ENCODE data around the gene A2M. TPM values are rescaled to one million over a fixed set of nuclear protein-coding genes. Genes with fewer than 3 reads are reported as not detected.
A peak's percentile ranks its signal among the peaks of the same experiment; 100 is the strongest.

A2M gene
- total RNA-seq, 1 donor from 2014 or later = not detected

DNA sequence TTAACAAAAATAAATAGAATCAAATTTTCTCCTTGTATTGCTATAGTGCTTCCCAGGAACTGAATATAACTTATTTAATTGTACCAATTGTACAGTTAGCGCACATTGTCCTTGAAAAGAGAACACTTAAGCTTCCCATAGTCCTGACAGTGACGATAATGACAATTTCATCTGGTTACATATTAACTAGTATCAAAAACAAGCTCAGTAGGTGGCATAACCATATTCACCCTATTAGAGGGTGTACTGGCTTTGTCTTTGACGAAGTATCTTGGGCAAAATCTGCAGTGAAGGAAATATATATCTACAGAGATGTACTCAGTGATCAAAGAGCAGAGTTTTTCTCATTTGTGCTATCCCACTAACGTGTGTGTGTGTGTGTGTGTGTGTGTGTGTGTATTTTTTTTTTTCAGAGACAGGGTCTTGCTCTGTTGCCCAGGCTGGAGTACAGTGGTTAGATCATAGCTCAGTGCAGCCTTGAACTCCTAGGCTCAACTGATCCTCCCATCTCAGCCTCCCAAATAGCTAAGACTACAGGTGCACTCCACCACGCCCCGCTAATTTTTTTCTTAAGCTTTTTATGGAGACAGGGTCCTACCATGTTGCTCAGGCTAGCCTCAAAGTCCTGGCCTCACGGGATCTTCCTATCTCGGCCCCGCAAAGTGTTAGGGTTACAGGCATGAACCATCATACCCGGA, 4.9 kb upstream of the A2M start:
- Mint-ChIP-seq H3K27me3 (peaks cover 1% of the 10 kb centered on the region), H3K4me1 (peaks cover 15% of the 10 kb centered on the region), H3K9me3 (no peaks in the 10 kb centered on the region), H3K4me3 (no peak overlapping the region), H3K27ac (no peak overlapping the region), H3K36me3 (ENCODE audit: low read depth) (no peaks in the 10 kb centered on the region)
- ATAC-seq (ENCODE audit: low read depth) = no peak
- ChIA-PET POLR2A (no interaction called here), CTCF (no interaction called here)
- intact Hi-C loops (cut with micrococcal nuclease) = no loop called here
- TF ChIP-seq, protein P1, sequence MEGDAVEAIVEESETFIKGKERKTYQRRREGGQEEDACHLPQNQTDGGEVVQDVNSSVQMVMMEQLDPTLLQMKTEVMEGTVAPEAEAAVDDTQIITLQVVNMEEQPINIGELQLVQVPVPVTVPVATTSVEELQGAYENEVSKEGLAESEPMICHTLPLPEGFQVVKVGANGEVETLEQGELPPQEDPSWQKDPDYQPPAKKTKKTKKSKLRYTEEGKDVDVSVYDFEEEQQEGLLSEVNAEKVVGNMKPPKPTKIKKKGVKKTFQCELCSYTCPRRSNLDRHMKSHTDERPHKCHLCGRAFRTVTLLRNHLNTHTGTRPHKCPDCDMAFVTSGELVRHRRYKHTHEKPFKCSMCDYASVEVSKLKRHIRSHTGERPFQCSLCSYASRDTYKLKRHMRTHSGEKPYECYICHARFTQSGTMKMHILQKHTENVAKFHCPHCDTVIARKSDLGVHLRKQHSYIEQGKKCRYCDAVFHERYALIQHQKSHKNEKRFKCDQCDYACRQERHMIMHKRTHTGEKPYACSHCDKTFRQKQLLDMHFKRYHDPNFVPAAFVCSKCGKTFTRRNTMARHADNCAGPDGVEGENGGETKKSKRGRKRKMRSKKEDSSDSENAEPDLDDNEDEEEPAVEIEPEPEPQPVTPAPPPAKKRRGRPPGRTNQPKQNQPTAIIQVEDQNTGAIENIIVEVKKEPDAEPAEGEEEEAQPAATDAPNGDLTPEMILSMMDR (IDR thresholded peaks at IDR 0.05) = no peak
- no peak for DNase-seq

DNA sequence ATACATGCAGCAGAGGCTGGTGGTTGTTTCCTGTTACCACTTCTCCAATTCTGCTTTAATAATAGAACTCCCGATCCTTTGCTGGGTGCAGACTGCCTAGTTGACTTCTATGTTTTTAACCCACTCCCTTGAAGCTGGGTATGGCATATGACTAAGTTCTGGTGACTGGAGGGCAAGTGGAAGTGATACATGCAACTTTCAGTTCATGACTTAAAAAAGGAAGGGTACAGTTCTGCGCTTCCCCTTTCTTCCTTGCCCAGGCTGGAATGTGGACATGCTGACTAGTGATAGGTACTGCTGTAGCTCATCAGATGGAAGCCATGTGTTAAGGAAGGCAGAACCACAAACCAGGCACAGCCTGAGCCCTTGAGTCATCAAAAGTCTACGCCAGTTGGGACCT, 2.4 kb upstream of the A2M start:
- POLR2A ChIA-PET = no interaction called here
- peaks cover 15% of the 10 kb centered on the region for H3K4me1 Mint-ChIP-seq
- ATAC-seq (ENCODE audit: low read depth) (peak; percentile 74), DNase-seq (no peak)
- H3K4me3 Mint-ChIP-seq = no peak overlapping the region
- no peaks in the 10 kb centered on the region for H3K36me3 Mint-ChIP-seq (ENCODE audit: low read depth)
- peaks cover 1% of the 10 kb centered on the region for H3K27me3 Mint-ChIP-seq
- intact Hi-C loops (cut with micrococcal nuclease) = no loop called here
- no peaks in the 10 kb centered on the region for H3K9me3 Mint-ChIP-seq
- TF ChIP-seq, protein P1 (IDR thresholded peaks at IDR 0.05) = no peak
- no peak overlapping the region for H3K27ac Mint-ChIP-seq
- CTCF ChIA-PET = no interaction called here

DNA sequence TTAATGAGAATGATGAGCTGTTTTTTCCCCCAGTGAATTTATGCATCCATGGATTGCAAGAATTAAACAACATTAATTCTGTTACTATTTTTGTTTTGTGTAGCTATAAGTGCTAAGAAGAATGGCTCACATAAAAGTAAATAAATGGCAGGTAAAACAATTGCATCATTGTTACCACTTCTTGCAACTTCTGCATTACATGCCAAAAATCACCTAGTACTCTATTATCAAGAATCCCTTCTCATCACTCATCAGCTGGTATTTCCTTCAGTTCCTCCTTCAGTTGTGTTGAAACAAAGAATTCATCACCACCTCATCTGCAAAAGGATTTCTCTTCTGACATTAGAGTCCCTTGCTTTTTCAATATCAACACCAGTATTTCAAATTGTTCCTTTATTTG, 773 bp downstream of the A2M start:
- Mint-ChIP-seq H3K4me3 (no peak overlapping the region), H3K9me3 (no peaks in the 10 kb centered on the region), H3K4me1 (peaks cover 15% of the 10 kb centered on the region), H3K27me3 (peaks cover 1% of the 10 kb centered on the region), H3K27ac (no peak overlapping the region), H3K36me3 (ENCODE audit: low read depth) (no peaks in the 10 kb centered on the region)
- intact Hi-C loops (cut with micrococcal nuclease) = no loop called here
- ChIA-PET POLR2A (no interaction called here), CTCF (no interaction called here)
- ATAC-seq (ENCODE audit: low read depth) (no peak), DNase-seq (no peak)
- TF ChIP-seq, protein P1 (IDR thresholded peaks at IDR 0.05) = no peak

DNA sequence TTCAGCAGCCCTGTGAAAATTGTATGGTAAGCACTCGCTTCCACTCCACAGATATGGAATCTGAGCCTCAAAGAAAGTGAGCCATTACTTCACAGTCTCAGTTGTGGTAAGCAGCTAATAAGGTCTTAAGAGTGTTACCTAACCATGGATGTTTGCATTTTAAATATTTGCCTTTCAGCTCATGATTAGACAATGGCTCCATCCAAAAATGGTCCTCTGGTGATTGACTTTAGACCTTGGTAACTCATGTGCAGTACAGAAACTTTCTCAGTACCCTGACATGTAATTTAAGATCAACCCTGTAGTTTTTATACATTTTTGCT, 1.8 kb downstream of the A2M start:
- intact Hi-C loops (cut with micrococcal nuclease) = no loop called here
- H3K9me3 Mint-ChIP-seq = no peaks in the 10 kb centered on the region
- TF ChIP-seq, protein P1 (IDR thresholded peaks at IDR 0.05) = no peak
- no peak for ATAC-seq (ENCODE audit: low read depth)
- no peaks in the 10 kb centered on the region for H3K36me3 Mint-ChIP-seq (ENCODE audit: low read depth)
- peaks cover 1% of the 10 kb centered on the region for H3K27me3 Mint-ChIP-seq
- DNase-seq = no peak
- H3K4me3 Mint-ChIP-seq = no peak overlapping the region
- no peak overlapping the region for H3K27ac Mint-ChIP-seq
- CTCF ChIA-PET = no interaction called here
- H3K4me1 Mint-ChIP-seq = peaks cover 15% of the 10 kb centered on the region
- POLR2A ChIA-PET = no interaction called here

DNA sequence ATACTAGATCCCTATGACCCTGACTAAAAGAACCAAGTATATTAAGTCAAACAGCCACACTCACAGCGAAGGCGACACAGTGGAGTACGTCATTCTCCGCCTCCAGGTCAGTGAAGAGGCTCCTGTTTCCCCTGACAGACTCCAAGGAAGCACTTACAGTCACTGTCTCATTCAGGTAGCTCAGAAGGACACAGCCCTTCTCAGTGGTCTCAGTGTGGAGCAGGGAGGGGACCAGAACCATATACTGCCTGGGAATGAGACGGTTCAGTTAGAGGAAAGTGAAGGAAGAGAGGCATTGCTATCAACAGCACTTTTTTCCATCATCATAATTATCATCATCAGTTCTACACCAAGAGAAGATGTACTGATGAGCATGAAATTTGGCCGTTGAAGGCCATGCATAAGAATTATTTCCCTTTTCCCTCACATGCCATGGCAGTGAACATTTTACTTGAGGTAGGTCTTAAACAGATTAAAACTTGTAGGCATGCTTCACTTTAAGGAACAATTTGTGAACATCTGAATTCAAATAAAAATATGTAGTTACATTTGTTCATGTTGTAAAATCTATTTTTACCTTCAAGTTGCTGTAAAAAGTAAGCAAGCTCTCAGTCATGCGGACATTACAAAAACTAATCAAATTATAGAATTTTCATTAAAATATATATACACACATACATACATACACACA, 2.3 kb downstream of the A2M start:
- Mint-ChIP-seq H3K36me3 (ENCODE audit: low read depth) (no peaks in the 10 kb centered on the region), H3K27me3 (peaks cover 1% of the 10 kb centered on the region), H3K9me3 (no peaks in the 10 kb centered on the region), H3K4me3 (no peak overlapping the region), H3K27ac (no peak overlapping the region), H3K4me1 (peaks cover 15% of the 10 kb centered on the region)
- ATAC-seq (ENCODE audit: low read depth) (no peak), DNase-seq (no peak)
- CTCF ChIA-PET = no interaction called here
- POLR2A ChIA-PET = no interaction called here
- TF ChIP-seq, protein P1 (IDR thresholded peaks at IDR 0.05) = no peak
- intact Hi-C loops (cut with micrococcal nuclease) = no loop called here

Data from activated B cell treated with CpG ODN at 0.5 μM for 24 hours (primary cell).